Tibial nerve (tissue), 4 donors: ENCODE measurements around the gene SCGB1C2. TPM values are rescaled to one million over a fixed set of nuclear protein-coding genes. Genes with fewer than 3 reads are reported as not detected.

Source experiments
- DNase-seq, 2 donors: peaks; one replicate each; pipeline ENCODE4 v3.0.0-alpha.2; 2019; ENCODE audit warnings: low spot score in 2 of 2
- H3K27ac ChIP-seq, 4 donors: fragments of 200-600 bp; sonication (generic) in 3 of 4; one replicate each; pipeline ENCODE4 v1.5.1; 2017 to 2019; ENCODE audit warnings: mild to moderate bottlenecking in 1 of 4
- H3K27me3 ChIP-seq, 2 donors: fragments of 200-600 bp; sonication (generic) in 1 of 2; one replicate each; pipeline versions ENCODE4 v1.5.1 to v1.6.0; 2017 to 2019
- H3K36me3 ChIP-seq, 3 donors: fragments of 200-600 bp; sonication (generic); one replicate each; pipeline ENCODE4 v1.5.1; 2018 to 2019
- H3K4me1 ChIP-seq, 4 donors: fragments of 200-600 bp; sonication (generic) in 3 of 4; one replicate each; pipeline ENCODE4 v1.5.1; 2017 to 2019
- H3K4me3 ChIP-seq, 4 donors: fragments of 200-600 bp; sonication (generic) in 3 of 4; one replicate each; pipeline ENCODE4 v1.5.1; 2017 to 2019; ENCODE audit warnings: mild to moderate bottlenecking in 1 of 4, moderate library complexity in 1 of 4
- H3K9me3 ChIP-seq, 4 donors: fragments of 200-600 bp; sonication (generic) in 3 of 4; one replicate each; pipeline ENCODE4 v1.5.1; 2017 to 2019
- CTCF ChIP-seq, 5 experiments: fragments of 200-600 bp in 3 of 5; fragments of 450-650 bp in 2 of 5; sonication (generic) in 3 of 5; IDR thresholded peaks; one replicate each; pipeline ENCODE4 v1.5.1; 2016 to 2019; ENCODE audit warnings: antibody characterized with exemption in 5 of 5, mild to moderate bottlenecking in 3 of 5, moderate library complexity in 2 of 5
- EP300 ChIP-seq, 2 donors: sonication (generic); formaldehyde crosslinking; IDR thresholded peaks; one replicate each; pipeline ENCODE4 v1.6.1; 2017; ENCODE audit warnings: antibody characterized with exemption in 2 of 2, mild to moderate bottlenecking in 1 of 2
- POLR2A ChIP-seq, 2 donors: fragments of 450-650 bp; IDR thresholded peaks; one replicate each; pipeline ENCODE4 v1.6.1; 2017; ENCODE audit warnings: antibody characterized with exemption in 2 of 2, mild to moderate bottlenecking in 2 of 2, moderate library complexity in 2 of 2
- WGBS, 2 donors: methylation state at CpG; one replicate each; pipeline ENCODE4 v1.1.5; 2018; 5-methylcytosine and 5-hydroxymethylcytosine counted together
- total RNA-seq, 4 donors: library from RNA; depleted of rRNA; stranded (reverse); fragments of >200 nt; gene quantifications; one replicate each; pipeline ENCODE4 v1.1.0, GENCODE V29; 2016

SCGB1C2 gene
- total RNA-seq, 4 donors from 2014 or later: not detected

GRCh38 chr17:148757-149156 lies 11.4 kb downstream of the SCGB1C2 start:
- WGBS, 2 donors: 74 to 76% methylated on average over 11 of the region's 11 CpGs
- no peak for DNase-seq

GRCh38 chr17:149231-149630 lies 11.9 kb downstream of the SCGB1C2 start:
- DNase-seq: no peak
- Histone ChIP-seq H3K4me3 (no peak overlapping the region), H3K27me3 (no peaks in the 10 kb centered on the region), H3K36me3 (no peaks in the 10 kb centered on the region), H3K4me1 (peaks cover 0 to 2% (median 0%) of the 10 kb centered on the region in 4 donors), H3K9me3 (no peaks in the 10 kb centered on the region), H3K27ac (no peak overlapping the region)
- no peak for TF ChIP-seq CTCF (IDR thresholded peaks at IDR 0.05)
- no peak for TF ChIP-seq POLR2A (IDR thresholded peaks at IDR 0.05)
- TF ChIP-seq EP300 (IDR thresholded peaks at IDR 0.05): no peak
- WGBS, 2 donors: 83 to 85% methylated on average over 7 of the region's 7 CpGs

More at GRCh38 chr17:148757-149156, 11.4 kb downstream of the SCGB1C2 start:
- Histone ChIP-seq H3K4me3 (no peak overlapping the region), H3K36me3 (no peaks in the 10 kb centered on the region), H3K4me1 (peaks cover 0 to 5% (median 0%) of the 10 kb centered on the region in 4 donors), H3K27me3 (no peaks in the 10 kb centered on the region), H3K9me3 (no peaks in the 10 kb centered on the region), H3K27ac (no peak overlapping the region)
- TF ChIP-seq POLR2A (IDR thresholded peaks at IDR 0.05): no peak
- no peak for TF ChIP-seq CTCF (IDR thresholded peaks at IDR 0.05)
- TF ChIP-seq EP300 (IDR thresholded peaks at IDR 0.05): no peak

- TF ChIP-seq POLR2A (IDR thresholded peaks at IDR 0.05): no peak
- TF ChIP-seq CTCF (IDR thresholded peaks at IDR 0.05): no peak
- TF ChIP-seq EP300 (IDR thresholded peaks at IDR 0.05): no peak
- no peak overlapping the region for H3K4me3 ChIP-seq
- H3K27me3 ChIP-seq: no peaks in the 10 kb centered on the region
- no peaks in the 10 kb centered on the region for H3K36me3 ChIP-seq
- H3K9me3 ChIP-seq: no peaks in the 10 kb centered on the region
- no peak overlapping the region for H3K27ac ChIP-seq
- WGBS, 2 donors: 70 to 80% methylated on average over 8 to 9 of the region's 9 CpGs
- DNase-seq: no peak
- no peaks in the 10 kb centered on the region for H3K4me1 ChIP-seq
Observed at GRCh38 chr17:149897-150584, 12.7 kb downstream of the SCGB1C2 start.

GRCh38 chr17:151004-151403 lies 13.6 kb downstream of the SCGB1C2 start:
- Histone ChIP-seq H3K27me3 (no peaks in the 10 kb centered on the region), H3K4me1 (no peaks in the 10 kb centered on the region), H3K36me3 (no peaks in the 10 kb centered on the region), H3K9me3 (no peaks in the 10 kb centered on the region), H3K27ac (no peak overlapping the region), H3K4me3 (no peak overlapping the region)
- 90 to 100% methylated on average over 2 of the region's 2 CpGs for WGBS, 2 donors
- DNase-seq: no peak
- TF ChIP-seq EP300 (IDR thresholded peaks at IDR 0.05) (no peak), CTCF (IDR thresholded peaks at IDR 0.05) (no peak), POLR2A (IDR thresholded peaks at IDR 0.05) (no peak)

GRCh38 chr17:151886-152859 lies 14.8 kb downstream of the SCGB1C2 start:
- no peak overlapping the region for H3K27ac ChIP-seq
- TF ChIP-seq EP300 (IDR thresholded peaks at IDR 0.05): no peak
- TF ChIP-seq CTCF (IDR thresholded peaks at IDR 0.05): no peak
- TF ChIP-seq POLR2A (IDR thresholded peaks at IDR 0.05): no peak
- no peaks in the 10 kb centered on the region for H3K4me1 ChIP-seq
- H3K9me3 ChIP-seq: no peaks in the 10 kb centered on the region
- 84 to 88% methylated on average over 26 of the region's 26 CpGs for WGBS, 2 donors
- H3K4me3 ChIP-seq: no peak overlapping the region
- H3K27me3 ChIP-seq: no peaks in the 10 kb centered on the region
- no peak for DNase-seq
- no peaks in the 10 kb centered on the region for H3K36me3 ChIP-seq
